ENCODE measurements around the gene RNF11. TPM values are rescaled to one million over a fixed set of nuclear protein-coding genes. Genes with fewer than 3 reads are reported as not detected.

Gene RNF11
- total and polyA plus RNA-seq, 11 donors: 42.4 to 143 (median 107) TPM

GRCh38 chr1:51252366-51252765, 16.3 kb downstream of the RNF11 start:
- no peaks in the 10 kb centered on the region for H3K9me3 ChIP-seq
- H3K27ac ChIP-seq: no peak overlapping the region
- WGBS, 4 donors: 92 to 96% (median 94%) methylated on average over 6 of the region's 6 CpGs
- DNase-seq: no peak
- peaks cover 0 to 4% (median 0%) of the 10 kb centered on the region in 9 donors for H3K36me3 ChIP-seq
- no peak for ATAC-seq
- H3K4me3 ChIP-seq: no peak overlapping the region
- TF ChIP-seq CTCF (IDR thresholded peaks at IDR 0.05) (no peak), POLR2A (IDR thresholded peaks at IDR 0.05) (no peak)
- peaks cover 0 to 65% (median 12%) of the 10 kb centered on the region in 12 donors for H3K4me1 ChIP-seq
- intact Hi-C loops (cut with DNase I): no loop called here
- H3K27me3 ChIP-seq: no peaks in the 10 kb centered on the region

GRCh38 chr1:51253691-51254090, 17.6 kb downstream of the RNF11 start:
- Histone ChIP-seq H3K9me3 (no peaks in the 10 kb centered on the region), H3K4me1 (peaks cover 0 to 64% (median 15%) of the 10 kb centered on the region in 12 donors), H3K4me3 (no peak overlapping the region), H3K27me3 (no peaks in the 10 kb centered on the region), H3K36me3 (peaks cover 0 to 4% (median 0%) of the 10 kb centered on the region in 9 donors), H3K27ac (no peak overlapping the region)
- peak in 1 of 4 donors; percentile 47 for ATAC-seq
- 92 to 94% (median 93%) methylated on average over 5 of the region's 5 CpGs for WGBS, 4 donors
- DNase-seq: no peak
- TF ChIP-seq CTCF (IDR thresholded peaks at IDR 0.05) (no peak), POLR2A (IDR thresholded peaks at IDR 0.05) (no peak)
- intact Hi-C loops (cut with DNase I): no loop called here

GRCh38 chr1:51255331-51255730, 19.3 kb downstream of the RNF11 start:
- intact Hi-C loops (cut with DNase I): no loop called here
- Histone ChIP-seq H3K4me1 (peaks cover 0 to 67% (median 27%) of the 10 kb centered on the region in 12 donors), H3K4me3 (no peak overlapping the region), H3K27me3 (no peaks in the 10 kb centered on the region), H3K36me3 (peaks cover 0 to 4% (median 0%) of the 10 kb centered on the region in 9 donors), H3K9me3 (no peaks in the 10 kb centered on the region), H3K27ac (peak overlapping the region in 2 of 12 donors; percentile 6 to 27)
- no peak for TF ChIP-seq POLR2A (IDR thresholded peaks at IDR 0.05)
- no peak for TF ChIP-seq CTCF (IDR thresholded peaks at IDR 0.05)
- ATAC-seq: peak in 1 of 4 donors; percentile 46
- 82 to 93% (median 85%) methylated on average over 3 of the region's 3 CpGs for WGBS, 4 donors
- no peak for DNase-seq

GRCh38 chr1:51263147-51263877, 27.2 kb downstream of the RNF11 start:
- DNase-seq (no peak), ATAC-seq (no peak)
- no peak overlapping the region for H3K4me3 ChIP-seq
- H3K27ac ChIP-seq: peak overlapping the region in 3 of 12 donors; percentile 48 to 75 (median 55)
- H3K4me1 ChIP-seq: peaks cover 11 to 97% (median 76%) of the 10 kb centered on the region in 12 donors
- H3K27me3 ChIP-seq: no peaks in the 10 kb centered on the region
- 91 to 96% (median 94%) methylated on average over 4 of the region's 4 CpGs for WGBS, 4 donors
- no peaks in the 10 kb centered on the region for H3K36me3 ChIP-seq
- TF ChIP-seq CTCF (IDR thresholded peaks at IDR 0.05) (no peak), POLR2A (IDR thresholded peaks at IDR 0.05) (no peak)
- intact Hi-C loops (cut with DNase I): no loop called here
- no peaks in the 10 kb centered on the region for H3K9me3 ChIP-seq

Measured in heart left ventricle (tissue), 16 donors.